Stomach (tissue), 9 donors: ENCODE measurements around the gene U2AF1L4. TPM values are rescaled to one million over a fixed set of nuclear protein-coding genes. Genes with fewer than 3 reads are reported as not detected.

Source experiments
- DNase-seq, 2 donors: peaks; one replicate each; pipeline versions ENCODE4 v3.0.0 to v3.0.0-alpha.2; 2013 to 2019
- H3K27ac ChIP-seq, 5 donors: fragments of 200-600 bp in 4 of 5; sonication (generic) in 4 of 5; one replicate each; pipeline ENCODE4 v1.5.1; 2013 to 2019; ENCODE audit warnings: mild to moderate bottlenecking in 1 of 5, moderate library complexity in 1 of 5
- H3K27me3 ChIP-seq, 3 donors: fragments of 200-600 bp; sonication (generic); one replicate each; pipeline ENCODE4 v1.5.1; 2017 to 2019; ENCODE audit warnings: mixed run types in 1 of 3
- H3K36me3 ChIP-seq, 4 donors: fragments of 200-600 bp; sonication (generic); 1 replicate in 3 of 4; 2 replicates in 1 of 4; pipeline ENCODE4 v1.5.1; 2016 to 2019
- H3K4me1 ChIP-seq, 4 donors: fragments of 200-600 bp; sonication (generic); one replicate each; pipeline ENCODE4 v1.5.1; 2016 to 2019
- H3K4me3 ChIP-seq, 4 donors: fragments of 200-600 bp; sonication (generic) in 3 of 4; one replicate each; pipeline ENCODE4 v1.5.1; 2016 to 2019; ENCODE audit warnings: mild to moderate bottlenecking in 1 of 4
- H3K9me3 ChIP-seq, 4 donors: fragments of 200-600 bp; sonication (generic); one replicate each; pipeline ENCODE4 v1.5.1; 2016 to 2019
- EP300 ChIP-seq: sonication (generic); formaldehyde crosslinking; IDR thresholded peaks from one replicate; pipeline ENCODE4 v1.6.1; 2017; ENCODE audit warnings: antibody characterized with exemption
- POLR2A ChIP-seq, 4 donors: fragments of 450-650 bp; IDR thresholded peaks; one replicate each; pipeline ENCODE4 v1.6.1; 2016; ENCODE audit warnings: antibody characterized with exemption in 4 of 4, control low read depth in 2 of 4, mild to moderate bottlenecking in 1 of 4, moderate library complexity in 1 of 4
- POLR2AphosphoS5 ChIP-seq, 3 donors: sonication (generic); formaldehyde crosslinking; IDR thresholded peaks; one replicate each; pipeline ENCODE4 v1.6.1; 2016; ENCODE audit warnings: antibody characterized with exemption in 3 of 3
- WGBS, 5 donors: extraction: QIAGEN DNeasy Blood & Tissue Kit in 3 of 5; methylation state at CpG; one replicate each; pipeline versions ENCODE4 v1.1.5 to v1.1.7; 2013 to 2018; 5-methylcytosine and 5-hydroxymethylcytosine counted together
- intact Hi-C: fragments of 100-400 bp; cut with DNase I; formaldehyde crosslinking; loops from one replicate; pipeline ENCODE4 v1.15.1; 2023; ENCODE audit warnings: low total_unique reads
- polyA plus RNA-seq, 3 donors: library from polyadenylated mRNA; stranded (reverse); fragments of 200-250 nt; gene quantifications; one replicate each; pipeline ENCODE4 v1.2.3, GENCODE V29; 2013
- total RNA-seq, 5 donors: library from RNA; depleted of rRNA; stranded (reverse); fragments of >200 nt; gene quantifications; one replicate each; pipeline versions ENCODE4 v1.1.0 to v1.2.3, GENCODE V29; 2014 to 2016
- TF ChIP-seq, protein P1 (sequence below), 7 experiments: fragments of 450-650 bp in 4 of 7; fragments of 200-600 bp in 3 of 7; sonication (generic) in 3 of 7; IDR thresholded peaks; one replicate each; pipeline ENCODE4 v1.5.1; 2016 to 2019; ENCODE audit warnings: antibody characterized with exemption in 7 of 7, control low read depth in 2 of 7, mild to moderate bottlenecking in 1 of 7
- donor health status: healthy with polysubstance abuse.
- donor health status: Bipolar disorder and iron deficiency.
- donor health status: healthy.

Gene U2AF1L4
- total and polyA plus RNA-seq, 8 donors = 11.4 to 98.0 (median 48.9) TPM

DNA sequence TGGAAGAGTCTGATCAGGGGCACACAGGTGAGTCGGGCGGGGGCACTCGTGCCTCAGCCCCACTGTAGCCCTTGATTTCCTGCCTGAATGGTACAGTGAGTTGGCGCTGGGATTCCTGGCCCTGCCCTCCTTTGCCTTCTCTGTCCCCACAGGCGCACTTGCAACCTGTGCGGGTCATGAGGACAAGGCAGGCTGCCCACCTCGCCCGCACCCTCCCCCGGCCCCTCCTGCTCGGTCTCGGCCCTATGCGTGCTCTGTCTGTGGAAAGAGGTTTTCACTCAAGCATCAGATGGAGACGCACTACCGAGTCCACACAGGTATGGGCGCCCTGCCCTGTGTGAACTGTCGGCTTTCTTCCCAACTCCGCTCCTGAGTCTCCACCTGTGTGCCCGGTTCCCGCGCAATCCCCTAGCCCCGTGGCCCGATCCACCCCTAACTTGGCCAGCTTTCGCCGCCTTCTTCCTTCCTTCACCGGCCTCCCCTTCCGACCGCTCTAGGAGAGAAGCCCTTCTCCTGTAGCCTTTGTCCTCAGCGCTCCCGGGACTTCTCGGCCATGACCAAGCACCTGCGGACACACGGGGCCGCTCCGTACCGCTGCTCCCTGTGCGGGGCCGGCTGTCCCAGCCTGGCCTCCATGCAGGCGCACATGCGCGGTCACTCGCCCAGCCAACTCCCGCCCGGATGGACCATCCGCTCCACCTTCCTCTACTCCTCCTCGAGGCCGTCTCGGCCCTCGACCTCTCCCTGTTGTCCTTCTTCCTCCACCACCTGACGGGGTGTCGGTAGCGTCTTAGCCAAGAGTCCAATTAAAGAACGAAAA, 29.0 kb downstream of the U2AF1L4 start:
- Histone ChIP-seq H3K4me1 (peaks cover 25 to 45% (median 39%) of the 10 kb centered on the region in 4 donors), H3K9me3 (no peaks in the 10 kb centered on the region), H3K36me3 (peaks cover 7 to 18% (median 17%) of the 10 kb centered on the region in 4 donors), H3K27ac (peak overlapping the region; percentile 84 to 95 (median 94)), H3K27me3 (no peaks in the 10 kb centered on the region), H3K4me3 (peak overlapping the region; percentile 93 to 98 (median 95))
- WGBS, 5 donors = 1 to 5% (median 2%) methylated on average over 45 to 52 of the region's 52 CpGs
- no peak for TF ChIP-seq EP300
- TF ChIP-seq POLR2AphosphoS5 (IDR thresholded peaks at IDR 0.05) = no peak
- TF ChIP-seq, protein P1, sequence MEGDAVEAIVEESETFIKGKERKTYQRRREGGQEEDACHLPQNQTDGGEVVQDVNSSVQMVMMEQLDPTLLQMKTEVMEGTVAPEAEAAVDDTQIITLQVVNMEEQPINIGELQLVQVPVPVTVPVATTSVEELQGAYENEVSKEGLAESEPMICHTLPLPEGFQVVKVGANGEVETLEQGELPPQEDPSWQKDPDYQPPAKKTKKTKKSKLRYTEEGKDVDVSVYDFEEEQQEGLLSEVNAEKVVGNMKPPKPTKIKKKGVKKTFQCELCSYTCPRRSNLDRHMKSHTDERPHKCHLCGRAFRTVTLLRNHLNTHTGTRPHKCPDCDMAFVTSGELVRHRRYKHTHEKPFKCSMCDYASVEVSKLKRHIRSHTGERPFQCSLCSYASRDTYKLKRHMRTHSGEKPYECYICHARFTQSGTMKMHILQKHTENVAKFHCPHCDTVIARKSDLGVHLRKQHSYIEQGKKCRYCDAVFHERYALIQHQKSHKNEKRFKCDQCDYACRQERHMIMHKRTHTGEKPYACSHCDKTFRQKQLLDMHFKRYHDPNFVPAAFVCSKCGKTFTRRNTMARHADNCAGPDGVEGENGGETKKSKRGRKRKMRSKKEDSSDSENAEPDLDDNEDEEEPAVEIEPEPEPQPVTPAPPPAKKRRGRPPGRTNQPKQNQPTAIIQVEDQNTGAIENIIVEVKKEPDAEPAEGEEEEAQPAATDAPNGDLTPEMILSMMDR (IDR thresholded peaks at IDR 0.05) = no peak
- TF ChIP-seq POLR2A (IDR thresholded peaks at IDR 0.05) = no peak
- intact Hi-C loops = loop anchor here (10.0 kb wide), 1 partner anchor 171 kb away; the partner anchor contains the start of gene TMEM147
- peak; percentile 66 to 80 for DNase-seq

DNA sequence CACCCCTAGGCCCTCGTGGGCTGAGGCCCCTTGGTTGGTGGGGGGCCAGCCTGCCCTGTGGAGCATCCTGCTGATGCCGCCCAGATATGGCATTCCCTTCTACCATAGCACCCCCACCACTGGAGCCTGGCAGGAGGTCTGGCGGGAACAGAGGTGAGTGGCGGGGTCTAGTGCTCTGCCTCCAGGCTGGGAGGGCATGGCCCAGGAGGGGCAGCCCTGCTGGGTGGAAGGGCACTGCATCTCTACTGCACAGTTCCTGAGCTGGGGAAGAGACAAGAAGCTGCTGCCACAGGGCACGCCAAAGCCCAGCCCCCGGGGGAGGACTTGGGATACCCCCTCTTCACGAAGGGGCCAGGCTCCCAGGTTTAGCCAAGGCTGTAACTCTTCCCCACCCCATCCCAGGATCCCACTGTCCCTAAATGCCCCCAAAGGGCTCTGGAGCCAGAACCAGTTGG, 29.8 kb downstream of the U2AF1L4 start:
- peaks cover 25 to 42% (median 34%) of the 10 kb centered on the region in 4 donors for H3K4me1 ChIP-seq
- intact Hi-C loops = loop anchor here (10.0 kb wide), 1 partner anchor 171 kb away; the partner anchor contains the start of gene TMEM147
- H3K36me3 ChIP-seq = peaks cover 0 to 10% (median 9%) of the 10 kb centered on the region in 4 donors
- no peaks in the 10 kb centered on the region for H3K27me3 ChIP-seq
- H3K4me3 ChIP-seq = peak overlapping the region in 2 of 4 donors; percentile 93 to 97
- peak overlapping the region in 4 of 5 donors; percentile 84 to 95 (median 94) for H3K27ac ChIP-seq
- DNase-seq = no peak
- TF ChIP-seq EP300 = no peak
- no peak for TF ChIP-seq POLR2A (IDR thresholded peaks at IDR 0.05)
- TF ChIP-seq POLR2AphosphoS5 (IDR thresholded peaks at IDR 0.05) = no peak
- WGBS, 5 donors = 75 to 87% (median 82%) methylated on average over 4 to 7 of the region's 7 CpGs
- no peaks in the 10 kb centered on the region for H3K9me3 ChIP-seq

DNA sequence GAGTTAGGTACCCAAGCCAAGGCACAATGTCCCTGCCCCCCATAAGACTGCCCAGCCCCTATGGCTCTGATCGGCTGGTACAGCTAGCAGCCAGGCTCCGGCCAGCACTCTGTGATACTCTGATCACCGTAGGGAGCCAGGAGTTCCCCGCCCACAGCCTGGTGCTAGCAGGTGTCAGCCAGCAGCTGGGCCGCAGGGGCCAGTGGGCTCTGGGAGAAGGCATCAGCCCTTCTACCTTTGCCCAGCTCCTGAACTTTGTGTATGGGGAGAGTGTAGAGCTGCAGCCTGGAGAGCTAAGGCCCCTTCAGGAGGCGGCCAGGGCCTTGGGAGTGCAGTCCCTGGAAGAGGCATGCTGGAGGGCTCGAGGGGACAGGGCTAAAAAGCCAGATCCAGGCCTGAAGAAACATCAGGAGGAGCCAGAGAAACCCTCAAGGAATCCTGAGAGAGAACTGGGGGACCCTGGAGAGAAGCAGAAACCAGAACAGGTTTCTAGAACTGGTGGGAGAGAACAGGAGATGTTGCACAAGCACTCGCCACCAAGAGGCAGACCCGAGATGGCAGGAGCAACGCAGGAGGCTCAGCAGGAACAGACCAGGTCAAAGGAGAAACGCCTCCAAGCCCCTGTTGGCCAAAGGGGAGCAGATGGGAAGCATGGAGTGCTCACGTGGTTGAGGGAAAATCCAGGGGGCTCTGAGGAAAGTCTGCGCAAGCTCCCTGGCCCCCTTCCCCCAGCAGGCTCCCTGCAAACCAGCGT, 30.4 kb downstream of the U2AF1L4 start:
- TF ChIP-seq POLR2AphosphoS5 (IDR thresholded peaks at IDR 0.05) = no peak
- TF ChIP-seq, protein P1 (IDR thresholded peaks at IDR 0.05) = no peak
- no peak for TF ChIP-seq POLR2A (IDR thresholded peaks at IDR 0.05)
- no peak for TF ChIP-seq EP300
- H3K27ac ChIP-seq = peak overlapping the region in 3 of 5 donors; percentile 14 to 95 (median 95)
- peaks cover 24 to 38% (median 29%) of the 10 kb centered on the region in 4 donors for H3K4me1 ChIP-seq
- H3K9me3 ChIP-seq = no peaks in the 10 kb centered on the region
- no peaks in the 10 kb centered on the region for H3K27me3 ChIP-seq
- H3K4me3 ChIP-seq = no peak overlapping the region
- H3K36me3 ChIP-seq = peaks cover 0 to 4% (median 3%) of the 10 kb centered on the region in 4 donors
- intact Hi-C loops = loop anchor here (10.0 kb wide), 1 partner anchor 170 kb away; the partner anchor contains the start of gene TMEM147
- 63 to 73% (median 69%) methylated on average over 13 to 14 of the region's 14 CpGs for WGBS, 5 donors
- DNase-seq = peak in 1 of 2 donors; percentile 8

DNA sequence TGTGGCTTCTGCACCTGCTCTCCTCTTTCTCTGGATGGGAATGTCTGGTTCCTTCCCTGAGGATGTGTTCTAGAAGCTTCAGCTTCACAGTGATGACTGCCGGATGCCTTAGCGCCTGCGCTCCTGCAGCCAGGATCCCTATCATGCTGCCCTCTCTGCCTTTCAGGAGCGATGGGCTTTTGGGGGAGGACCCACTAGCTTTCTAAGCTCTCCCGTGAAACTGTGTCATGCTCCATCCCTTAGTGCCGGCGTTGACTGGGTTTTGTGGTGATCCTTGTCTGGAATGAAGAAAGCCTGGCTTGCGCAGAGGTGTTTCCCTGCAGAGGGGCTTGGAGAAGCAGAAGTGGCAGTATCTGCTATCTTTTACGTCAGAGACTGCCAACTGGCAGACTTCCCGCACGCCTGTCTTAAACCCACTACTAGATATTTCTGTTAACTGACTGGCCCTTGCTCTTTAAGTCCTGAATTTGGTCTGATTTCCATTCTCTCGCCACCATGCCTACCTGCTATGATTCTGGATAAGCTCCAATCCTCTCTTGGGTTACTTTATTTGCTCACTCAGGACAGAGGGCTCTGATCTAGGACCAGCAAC, 31.2 kb downstream of the U2AF1L4 start:
- 68 to 82% (median 79%) methylated on average over 12 of the region's 12 CpGs for WGBS, 5 donors
- intact Hi-C loops = loop anchor here (10.0 kb wide), 1 partner anchor 169 kb away; the partner anchor contains the start of gene TMEM147
- Histone ChIP-seq H3K36me3 (no peaks in the 10 kb centered on the region), H3K9me3 (no peaks in the 10 kb centered on the region), H3K4me1 (peaks cover 16 to 31% (median 21%) of the 10 kb centered on the region in 4 donors), H3K27me3 (no peaks in the 10 kb centered on the region), H3K27ac (peak overlapping the region in 2 of 5 donors; percentile 14 to 95), H3K4me3 (peak overlapping the region in 1 of 4 donors; percentile 2)
- no peak for TF ChIP-seq POLR2A (IDR thresholded peaks at IDR 0.05)
- TF ChIP-seq EP300 = no peak
- no peak for TF ChIP-seq POLR2AphosphoS5 (IDR thresholded peaks at IDR 0.05)
- TF ChIP-seq, protein P1 (IDR thresholded peaks at IDR 0.05) = no peak
- DNase-seq = peak in 1 of 2 donors; percentile 3
